ENCODE measurements around the gene GABARAPL1. TPM values are rescaled to one million over a fixed set of nuclear protein-coding genes. Genes with fewer than 3 reads are reported as not detected.

Gene GABARAPL1
- total RNA-seq, 2 experiments from 2014 or later = 13.1 to 14.0 TPM

- no peaks in the 10 kb centered on the region for H3K9me3 Mint-ChIP-seq
- H3K4me3 Mint-ChIP-seq = no peak overlapping the region
- no peaks in the 10 kb centered on the region for H3K36me3 Mint-ChIP-seq (ENCODE audit: low read depth)
- ChIA-PET CTCF (no interaction called here), POLR2A (no interaction called here)
- peaks cover 4% of the 10 kb centered on the region for H3K4me1 Mint-ChIP-seq
- no peak for DNase-seq
- H3K27ac Mint-ChIP-seq = no peak overlapping the region
- H3K27me3 Mint-ChIP-seq = peaks cover 15% of the 10 kb centered on the region
Measured at GRCh38 chr12:10249690-10250455, 37.2 kb downstream of the GABARAPL1 start.

- Mint-ChIP-seq H3K9me3 (peaks cover 3% of the 10 kb centered on the region), H3K4me1 (peaks cover 4% of the 10 kb centered on the region), H3K27me3 (peaks cover 14% of the 10 kb centered on the region), H3K4me3 (no peak overlapping the region), H3K36me3 (ENCODE audit: low read depth) (no peaks in the 10 kb centered on the region), H3K27ac (no peak overlapping the region)
- POLR2A ChIA-PET = no interaction called here
- no peak for DNase-seq
- CTCF ChIA-PET = no interaction called here
Measured at GRCh38 chr12:10251669-10252068, 39.0 kb downstream of the GABARAPL1 start.

- Mint-ChIP-seq H3K4me3 (no peak overlapping the region), H3K4me1 (peaks cover 4% of the 10 kb centered on the region), H3K27ac (no peak overlapping the region), H3K36me3 (ENCODE audit: low read depth) (no peaks in the 10 kb centered on the region), H3K9me3 (peaks cover 3% of the 10 kb centered on the region), H3K27me3 (peaks cover 14% of the 10 kb centered on the region)
- DNase-seq = no peak
- ChIA-PET POLR2A (no interaction called here), CTCF (no interaction called here)
Measured at GRCh38 chr12:10252201-10252600, 39.5 kb downstream of the GABARAPL1 start.

GRCh38 chr12:10256064-10256463 lies 43.4 kb downstream of the GABARAPL1 start:
- H3K27me3 Mint-ChIP-seq = peaks cover 17% of the 10 kb centered on the region
- no peaks in the 10 kb centered on the region for H3K36me3 Mint-ChIP-seq (ENCODE audit: low read depth)
- H3K4me3 Mint-ChIP-seq = no peak overlapping the region
- CTCF ChIA-PET = interaction anchor here (1.9 kb wide), 1 partner anchor 43 kb away, joined by 5 read pairs; the partner anchor contains the start of gene GABARAPL1
- DNase-seq = no peak
- H3K27ac Mint-ChIP-seq = no peak overlapping the region
- H3K9me3 Mint-ChIP-seq = peaks cover 3% of the 10 kb centered on the region
- no peaks in the 10 kb centered on the region for H3K4me1 Mint-ChIP-seq
- POLR2A ChIA-PET = no interaction called here

GRCh38 chr12:10260927-10261326 lies 48.2 kb downstream of the GABARAPL1 start:
- Mint-ChIP-seq H3K27ac (no peak overlapping the region), H3K4me1 (no peaks in the 10 kb centered on the region), H3K36me3 (ENCODE audit: low read depth) (no peaks in the 10 kb centered on the region), H3K4me3 (no peak overlapping the region), H3K9me3 (no peaks in the 10 kb centered on the region), H3K27me3 (peaks cover 22% of the 10 kb centered on the region)
- no peak for DNase-seq
- CTCF ChIA-PET = interaction anchor here (0.7 kb wide), 1 partner anchor 108 kb away, joined by 4 read pairs; no protein-coding TSS in a partner anchor
- POLR2A ChIA-PET = no interaction called here

- POLR2A ChIA-PET = no interaction called here
- no peaks in the 10 kb centered on the region for H3K36me3 Mint-ChIP-seq (ENCODE audit: low read depth)
- H3K4me1 Mint-ChIP-seq = no peaks in the 10 kb centered on the region
- no peak for DNase-seq
- no peaks in the 10 kb centered on the region for H3K9me3 Mint-ChIP-seq
- H3K4me3 Mint-ChIP-seq = no peak overlapping the region
- H3K27me3 Mint-ChIP-seq = peaks cover 9% of the 10 kb centered on the region
- CTCF ChIA-PET = no interaction called here
- no peak overlapping the region for H3K27ac Mint-ChIP-seq
Measured at GRCh38 chr12:10268037-10268436, 55.4 kb downstream of the GABARAPL1 start.

GRCh38 chr12:10272467-10272866 lies 59.8 kb downstream of the GABARAPL1 start:
- DNase-seq = no peak
- Mint-ChIP-seq H3K27me3 (peaks cover 9% of the 10 kb centered on the region), H3K27ac (no peak overlapping the region), H3K36me3 (ENCODE audit: low read depth) (no peaks in the 10 kb centered on the region), H3K4me1 (no peaks in the 10 kb centered on the region), H3K4me3 (no peak overlapping the region), H3K9me3 (no peaks in the 10 kb centered on the region)
- CTCF ChIA-PET = no interaction called here
- POLR2A ChIA-PET = no interaction called here

Other genes starting within 250 kb of the GABARAPL1 start
- under 1 TPM; 0.60 to 0.65 TPM for gene CLEC12A, start 241.5 kb upstream of the GABARAPL1 start, total RNA-seq
- gene CLEC1B, start 213.8 kb upstream of the GABARAPL1 start, total RNA-seq = not detected
- gene CLEC12B, start 202.2 kb upstream of the GABARAPL1 start, total RNA-seq = not detected
- gene CLEC9A, start 182.2 kb upstream of the GABARAPL1 start, total RNA-seq = not detected
- not detected for gene CLEC1A, start 113.9 kb upstream of the GABARAPL1 start, total RNA-seq
- gene CLEC7A, start 82.7 kb upstream of the GABARAPL1 start, total RNA-seq = not detected
- not detected for gene OLR1, start 40.7 kb upstream of the GABARAPL1 start, total RNA-seq
- not detected for gene TMEM52B, start 33.8 kb upstream of the GABARAPL1 start, total RNA-seq
- gene KLRD1, start 95.0 kb downstream of the GABARAPL1 start, total RNA-seq = 1 to 10 TPM in 1 of 2 experiments, under 1 TPM in 1; 0.65 to 1.1 TPM
- under 1 TPM; 0.43 to 0.93 TPM for gene KLRK1, start 177.2 kb downstream of the GABARAPL1 start, total RNA-seq
- not detected for gene KLRC4, start 196.9 kb downstream of the GABARAPL1 start, total RNA-seq
- gene KLRC3, start 207.7 kb downstream of the GABARAPL1 start, total RNA-seq = not detected
- gene KLRC2, start 223.1 kb downstream of the GABARAPL1 start, total RNA-seq = not detected
- gene KLRC1, start 240.5 kb downstream of the GABARAPL1 start, total RNA-seq = not detected